ENCODE results near the gene MAGI3.

- TF ChIP-seq, protein P1, sequence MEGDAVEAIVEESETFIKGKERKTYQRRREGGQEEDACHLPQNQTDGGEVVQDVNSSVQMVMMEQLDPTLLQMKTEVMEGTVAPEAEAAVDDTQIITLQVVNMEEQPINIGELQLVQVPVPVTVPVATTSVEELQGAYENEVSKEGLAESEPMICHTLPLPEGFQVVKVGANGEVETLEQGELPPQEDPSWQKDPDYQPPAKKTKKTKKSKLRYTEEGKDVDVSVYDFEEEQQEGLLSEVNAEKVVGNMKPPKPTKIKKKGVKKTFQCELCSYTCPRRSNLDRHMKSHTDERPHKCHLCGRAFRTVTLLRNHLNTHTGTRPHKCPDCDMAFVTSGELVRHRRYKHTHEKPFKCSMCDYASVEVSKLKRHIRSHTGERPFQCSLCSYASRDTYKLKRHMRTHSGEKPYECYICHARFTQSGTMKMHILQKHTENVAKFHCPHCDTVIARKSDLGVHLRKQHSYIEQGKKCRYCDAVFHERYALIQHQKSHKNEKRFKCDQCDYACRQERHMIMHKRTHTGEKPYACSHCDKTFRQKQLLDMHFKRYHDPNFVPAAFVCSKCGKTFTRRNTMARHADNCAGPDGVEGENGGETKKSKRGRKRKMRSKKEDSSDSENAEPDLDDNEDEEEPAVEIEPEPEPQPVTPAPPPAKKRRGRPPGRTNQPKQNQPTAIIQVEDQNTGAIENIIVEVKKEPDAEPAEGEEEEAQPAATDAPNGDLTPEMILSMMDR (IDR thresholded peaks at IDR 0.05) = no peak
- no peak for TF ChIP-seq POLR2AphosphoS5 (IDR thresholded peaks at IDR 0.05)
Measured at GRCh38 chr1:113628997-113629396, 238.7 kb downstream of the MAGI3 start.

Data from stomach (tissue), 4 donors.